Activated naive CD8-positive, alpha-beta T cell treated with anti-CD3 and anti-CD28 coated beads, Interleukin-2, amount 50 U/mL, for 24 hours (primary cell): ENCODE measurements around the gene MRFAP1L1.

Experiments
- ATAC-seq: fragments of 150-1000 bp; cut with Tn5 transposase; one replicate; pipeline ENCODE4 v1.10.0; 2021
- DNase-seq: peaks from one replicate; pipeline ENCODE4 v3.0.0; 2021
- H3K27ac Mint-ChIP-seq: one replicate; pipeline ENCODE4 v1.8.0; 2021; ENCODE audit warnings: mild to moderate bottlenecking, mixed read lengths
- H3K27me3 Mint-ChIP-seq: one replicate; pipeline ENCODE4 v1.8.0; 2021; ENCODE audit warnings: mixed read lengths
- H3K36me3 Mint-ChIP-seq: one replicate; pipeline ENCODE4 v1.8.0; 2021; ENCODE audit warnings: low read depth, mixed read lengths
- H3K4me1 Mint-ChIP-seq: one replicate; pipeline ENCODE4 v1.8.0; 2021; ENCODE audit warnings: mixed read lengths
- H3K4me3 Mint-ChIP-seq: one replicate; pipeline ENCODE4 v1.8.0; 2021; ENCODE audit warnings: mild to moderate bottlenecking, moderate library complexity, mixed read lengths
- H3K9me3 Mint-ChIP-seq: one replicate; pipeline ENCODE4 v1.8.0; 2021; ENCODE audit warnings: mixed read lengths

The MRFAP1L1 gene

GRCh38 chr4:6693231-6694176 is 16.2 kb downstream of the MRFAP1L1 start, which contains the start of gene S100P:
TSS of gene S100P (plus strand) at chr4:6693878. CDS start at chr4:6693933, 55 bp downstream.
- Mint-ChIP-seq H3K36me3 (peaks cover 2% of the 10 kb centered on the region), H3K27me3 (no peaks in the 10 kb centered on the region), H3K4me1 (peaks cover 80% of the 10 kb centered on the region), H3K9me3 (no peaks in the 10 kb centered on the region), H3K27ac (peak within 1 kb of the TSS; percentile 69), H3K4me3 (no peak within 1 kb of the TSS)
- no peak for ATAC-seq
- DNase-seq: no peak

- peak overlapping the region; percentile 68 for H3K27ac Mint-ChIP-seq
- no peaks in the 10 kb centered on the region for H3K36me3 Mint-ChIP-seq
- DNase-seq (no peak), ATAC-seq (no peak)
- peaks cover 82% of the 10 kb centered on the region for H3K4me1 Mint-ChIP-seq
- H3K9me3 Mint-ChIP-seq: no peaks in the 10 kb centered on the region
- no peaks in the 10 kb centered on the region for H3K27me3 Mint-ChIP-seq
- no peak overlapping the region for H3K4me3 Mint-ChIP-seq
These were observed 16.9 kb downstream of the MRFAP1L1 start for GRCh38 chr4:6692806-6693205.

GRCh38 chr4:6692379-6692778 is 17.3 kb downstream of the MRFAP1L1 start:
- Mint-ChIP-seq H3K27ac (peak overlapping the region; percentile 55), H3K9me3 (no peaks in the 10 kb centered on the region), H3K27me3 (no peaks in the 10 kb centered on the region), H3K4me3 (no peak overlapping the region), H3K4me1 (peaks cover 85% of the 10 kb centered on the region), H3K36me3 (no peaks in the 10 kb centered on the region)
- DNase-seq (no peak), ATAC-seq (no peak)

- peak overlapping the region; percentile 59 for H3K4me3 Mint-ChIP-seq
- no peaks in the 10 kb centered on the region for H3K27me3 Mint-ChIP-seq
- H3K27ac Mint-ChIP-seq: peak overlapping the region; percentile 79
- H3K9me3 Mint-ChIP-seq: no peaks in the 10 kb centered on the region
- DNase-seq (no peak), ATAC-seq (no peak)
- no peaks in the 10 kb centered on the region for H3K36me3 Mint-ChIP-seq
- peaks cover 59% of the 10 kb centered on the region for H3K4me1 Mint-ChIP-seq
These were observed 20.1 kb downstream of the MRFAP1L1 start for GRCh38 chr4:6689506-6689960.

GRCh38 chr4:6688879-6689505 is 20.7 kb downstream of the MRFAP1L1 start:
- no peaks in the 10 kb centered on the region for H3K36me3 Mint-ChIP-seq
- no peaks in the 10 kb centered on the region for H3K27me3 Mint-ChIP-seq
- H3K4me3 Mint-ChIP-seq: peak overlapping the region; percentile 59
- DNase-seq: peak; percentile 76
- peak overlapping the region; percentile 79 for H3K27ac Mint-ChIP-seq
- no peaks in the 10 kb centered on the region for H3K9me3 Mint-ChIP-seq
- peak; percentile 95 for ATAC-seq
- H3K4me1 Mint-ChIP-seq: peaks cover 57% of the 10 kb centered on the region

- Mint-ChIP-seq H3K4me1 (peaks cover 50% of the 10 kb centered on the region), H3K9me3 (no peaks in the 10 kb centered on the region), H3K4me3 (peak overlapping the region; percentile 59), H3K27ac (peak overlapping the region; percentile 79), H3K27me3 (no peaks in the 10 kb centered on the region), H3K36me3 (no peaks in the 10 kb centered on the region)
- no peak for DNase-seq
- ATAC-seq: no peak
These were observed 21.5 kb downstream of the MRFAP1L1 start for GRCh38 chr4:6687947-6688878.

- H3K4me1 Mint-ChIP-seq: peaks cover 39% of the 10 kb centered on the region
- ATAC-seq: no peak
- no peaks in the 10 kb centered on the region for H3K27me3 Mint-ChIP-seq
- H3K36me3 Mint-ChIP-seq: peaks cover 3% of the 10 kb centered on the region
- no peak overlapping the region for H3K4me3 Mint-ChIP-seq
- no peak for DNase-seq
- no peaks in the 10 kb centered on the region for H3K9me3 Mint-ChIP-seq
- H3K27ac Mint-ChIP-seq: no peak overlapping the region
These were observed 23.4 kb downstream of the MRFAP1L1 start for GRCh38 chr4:6686104-6686787.

- H3K4me3 Mint-ChIP-seq: no peak overlapping the region
- H3K27me3 Mint-ChIP-seq: no peaks in the 10 kb centered on the region
- H3K4me1 Mint-ChIP-seq: peaks cover 23% of the 10 kb centered on the region
- H3K36me3 Mint-ChIP-seq: peaks cover 12% of the 10 kb centered on the region
- ATAC-seq: no peak
- H3K9me3 Mint-ChIP-seq: no peaks in the 10 kb centered on the region
- no peak for DNase-seq
- no peak overlapping the region for H3K27ac Mint-ChIP-seq
These were observed 25.0 kb downstream of the MRFAP1L1 start for GRCh38 chr4:6684656-6685055.

GRCh38 chr4:6682862-6683590 is 26.6 kb downstream of the MRFAP1L1 start:
- Mint-ChIP-seq H3K27me3 (no peaks in the 10 kb centered on the region), H3K9me3 (no peaks in the 10 kb centered on the region), H3K36me3 (peaks cover 25% of the 10 kb centered on the region), H3K27ac (no peak overlapping the region), H3K4me1 (peaks cover 10% of the 10 kb centered on the region), H3K4me3 (no peak overlapping the region)
- DNase-seq (no peak), ATAC-seq (no peak)

- Mint-ChIP-seq H3K27me3 (no peaks in the 10 kb centered on the region), H3K4me3 (no peak overlapping the region), H3K27ac (no peak overlapping the region), H3K4me1 (peaks cover 21% of the 10 kb centered on the region), H3K9me3 (no peaks in the 10 kb centered on the region), H3K36me3 (peaks cover 42% of the 10 kb centered on the region)
- DNase-seq (no peak), ATAC-seq (no peak)
These were observed 28.5 kb downstream of the MRFAP1L1 start for GRCh38 chr4:6681191-6681590.

GRCh38 chr4:6680372-6681034 is 29.2 kb downstream of the MRFAP1L1 start:
- Mint-ChIP-seq H3K27me3 (no peaks in the 10 kb centered on the region), H3K4me1 (peaks cover 28% of the 10 kb centered on the region), H3K9me3 (no peaks in the 10 kb centered on the region)

GRCh38 chr4:6676722-6677558 is 32.7 kb downstream of the MRFAP1L1 start:
- no peak for ATAC-seq
- Mint-ChIP-seq H3K4me1 (peaks cover 50% of the 10 kb centered on the region), H3K9me3 (no peaks in the 10 kb centered on the region), H3K27ac (peak overlapping the region; percentile 98), H3K27me3 (no peaks in the 10 kb centered on the region), H3K4me3 (peak overlapping the region; percentile 92), H3K36me3 (peaks cover 60% of the 10 kb centered on the region)
- DNase-seq: no peak

More at GRCh38 chr4:6680372-6681034, 29.2 kb downstream of the MRFAP1L1 start:
- H3K27ac Mint-ChIP-seq: no peak overlapping the region
- no peak for DNase-seq
- no peak overlapping the region for H3K4me3 Mint-ChIP-seq
- no peak for ATAC-seq
- H3K36me3 Mint-ChIP-seq: peaks cover 49% of the 10 kb centered on the region
